HG03558 (cell line): ENCODE data around the gene SSTR3.

ENCODE experiments used
- ATAC-seq: cut with Tn5 transposase; IDR thresholded peaks from one replicate; pipeline ENCODE4 v1.9.1; 2021; ENCODE audit warnings: moderate number of reproducible peaks; ENCODE audit not compliant: unreplicated experiment; ENCODE audit errors: extremely low read depth

Gene SSTR3

DNA sequence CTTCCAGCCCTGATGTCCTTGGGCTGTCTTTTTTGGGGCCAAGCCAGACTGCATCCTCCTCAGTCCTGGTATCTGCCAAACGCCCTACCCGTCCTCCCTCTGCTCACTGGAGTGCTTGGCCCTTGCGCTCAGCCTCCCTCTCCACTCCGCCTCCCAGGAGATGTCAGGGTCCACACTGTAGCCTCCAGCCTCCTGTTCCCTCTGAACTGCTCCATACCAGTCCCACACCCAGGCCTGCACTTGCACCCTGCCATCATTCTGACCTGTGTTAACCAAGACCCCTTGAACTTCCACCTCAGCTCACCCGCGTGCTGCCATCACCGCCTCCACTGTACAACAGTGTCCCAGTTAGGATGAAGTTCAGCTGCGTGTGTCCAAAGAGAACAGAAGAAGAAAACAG, 56.3 kb downstream of the SSTR3 start:
- ATAC-seq: no peak

DNA sequence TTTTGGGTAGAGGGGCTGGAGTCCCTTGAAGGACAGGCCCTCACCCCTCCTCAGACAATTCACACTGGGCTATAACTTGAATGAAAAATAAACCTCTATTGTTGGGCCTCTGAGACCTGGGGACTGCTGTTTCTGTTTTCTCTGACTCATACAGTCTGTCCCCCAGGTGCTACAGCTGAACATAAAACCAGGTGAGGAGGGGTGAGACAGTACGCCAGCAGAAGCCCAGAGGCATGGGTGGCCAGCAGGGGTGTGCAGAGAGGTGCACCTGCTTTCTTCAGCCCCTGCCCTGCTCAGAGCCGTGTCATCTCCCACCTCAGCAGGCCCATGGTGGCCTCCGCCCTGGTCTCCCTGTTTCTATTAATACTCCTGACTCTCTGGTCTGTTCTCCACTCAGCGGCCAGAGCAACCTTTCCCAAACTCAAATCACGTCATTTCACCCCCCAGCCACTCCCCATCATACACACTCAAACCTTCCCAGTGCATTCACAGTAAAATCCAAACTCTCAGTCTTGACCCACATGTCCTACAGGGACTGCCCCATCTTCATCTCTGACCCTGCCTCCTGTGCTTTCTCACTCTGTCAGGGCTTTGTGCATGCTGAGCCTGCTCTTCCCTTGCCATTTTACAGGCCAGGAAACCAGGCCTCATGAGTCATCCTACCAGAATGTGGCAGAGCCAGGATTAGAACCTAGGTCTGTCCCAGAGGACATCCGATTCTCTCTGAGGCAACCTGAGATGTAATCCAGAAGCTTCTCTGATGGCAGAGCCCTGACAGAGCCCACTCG, 57.2 kb downstream of the SSTR3 start:
- ATAC-seq: no peak
